Activated CD4-positive, alpha-beta T cell treated with anti-CD3 and anti-CD28 coated beads for 4 hours (primary cell): ENCODE data around the gene AKT1.
"Not testable (repeated sequence)": the region's sequence is repeated elsewhere in the genome, so short reads cannot be mapped to it uniquely, and the experiment has no call there.

Experiments
- DNase-seq, 2 donors: peaks; one replicate each; pipeline ENCODE4 v3.0.0-alpha.2; 2020

AKT1 gene

DNA sequence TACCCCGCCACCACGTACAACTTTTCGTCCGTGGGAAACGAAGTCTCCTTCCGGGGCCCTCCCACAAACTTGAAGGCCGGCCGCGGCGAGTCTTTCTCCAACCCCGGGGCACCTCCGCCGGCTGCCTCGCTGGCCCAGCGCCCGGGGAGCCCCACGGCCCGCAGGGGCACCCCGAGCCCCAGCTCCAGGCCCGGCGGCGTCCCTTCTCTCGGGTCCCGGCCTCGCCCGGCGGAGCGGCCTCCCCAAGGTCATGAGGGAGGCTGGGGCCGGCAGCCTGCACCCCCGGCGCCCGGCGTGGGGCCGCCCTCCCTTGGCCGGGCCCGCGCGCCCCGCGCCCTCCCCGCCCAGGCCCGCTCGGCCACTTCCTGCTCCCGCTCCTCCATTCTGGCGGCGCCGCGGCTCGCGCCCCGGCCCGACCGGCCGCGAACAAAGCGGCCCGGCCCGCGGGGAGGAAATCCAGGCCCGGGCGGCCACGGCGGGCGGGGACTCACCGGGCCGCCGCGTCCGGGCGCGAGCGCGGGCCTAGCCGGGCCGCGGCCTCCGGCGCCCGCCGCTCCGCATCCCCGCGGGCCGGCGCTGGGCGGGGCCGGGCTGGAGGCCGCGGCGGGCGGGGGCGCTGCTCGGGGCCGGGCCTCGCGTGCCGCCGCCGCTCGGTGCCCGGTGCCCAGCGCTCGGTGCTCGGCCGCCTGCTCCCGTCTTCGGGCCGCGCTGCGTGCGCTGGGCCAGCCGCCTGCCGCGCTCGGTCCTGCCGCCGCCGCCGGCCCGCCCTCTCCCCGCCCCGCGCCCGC, at the start of gene AKT1:
Gene AKT1, minus strand, starts transcription at position 756 of the 788 bp plus-strand sequence. CDS start 3,105 bp downstream, outside the sequence.
- DNase-seq, result no peak

DNA sequence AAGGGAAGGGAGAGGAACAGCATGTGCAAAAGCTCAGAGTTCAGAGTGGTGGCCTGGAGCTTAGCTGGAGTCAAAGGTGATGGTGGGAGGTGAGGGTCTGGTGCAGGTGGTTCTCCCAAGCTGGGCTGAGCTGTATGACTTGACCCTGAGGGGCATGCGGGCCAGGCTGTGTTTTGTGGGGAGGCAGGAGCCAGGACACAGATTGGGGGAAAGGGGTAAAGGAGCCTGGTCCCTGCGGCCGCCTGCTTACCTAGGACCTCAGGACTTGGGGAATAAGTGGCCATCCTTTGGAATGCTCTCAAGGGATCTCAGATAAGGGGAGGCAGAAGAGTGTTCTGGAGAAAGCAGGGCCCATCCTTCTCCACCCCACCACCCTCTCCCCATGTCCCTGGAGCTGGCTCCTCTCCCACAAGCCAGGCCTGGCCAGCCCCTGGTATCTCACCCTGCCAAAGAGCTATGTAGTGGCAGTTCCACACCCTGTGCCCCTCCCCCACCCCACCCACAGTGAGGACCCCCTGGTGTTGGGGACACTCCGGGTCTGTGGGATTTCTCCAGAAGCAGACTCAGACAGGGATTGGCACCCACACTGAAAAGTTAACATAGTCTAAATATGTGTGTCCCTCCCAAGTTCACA, 49.6 kb upstream of the AKT1 start:
- DNase-seq, result no peak

DNA sequence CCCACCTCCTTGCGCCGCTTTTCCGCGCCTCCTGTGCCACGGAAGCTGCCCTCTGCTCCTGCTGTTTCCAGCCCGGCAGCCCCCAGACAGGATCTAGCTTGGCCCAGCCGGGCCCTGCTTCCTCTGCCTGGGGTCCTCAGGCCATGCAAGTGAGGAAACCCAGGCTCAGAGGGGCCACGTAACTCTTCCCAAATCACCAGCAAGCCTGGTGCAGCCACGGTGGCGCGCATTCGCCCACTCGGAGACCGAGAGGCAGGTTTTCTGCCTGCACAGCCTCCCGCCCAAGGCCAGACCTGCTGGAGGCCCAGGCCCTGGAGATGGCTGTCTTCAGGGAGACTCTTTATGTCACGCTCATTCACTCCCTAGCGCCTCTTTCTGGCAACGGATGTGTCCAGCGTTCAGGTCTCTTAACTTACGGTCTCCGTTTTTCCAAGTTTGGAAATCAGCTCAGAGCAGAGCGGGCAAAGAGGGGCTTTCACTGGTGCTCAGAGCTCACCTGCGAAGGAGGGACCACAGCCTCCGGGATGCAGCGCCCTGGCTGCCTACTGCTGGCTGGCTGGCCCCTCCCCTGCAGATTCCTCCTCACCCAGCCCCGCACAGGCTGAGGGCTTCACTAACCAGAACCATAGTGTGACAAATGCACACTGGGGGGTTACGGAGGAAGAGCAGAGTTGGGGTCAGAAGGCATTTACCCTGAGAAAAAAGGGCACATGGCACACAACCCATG, 48.9 kb upstream of the AKT1 start:
- no peak for DNase-seq

DNA sequence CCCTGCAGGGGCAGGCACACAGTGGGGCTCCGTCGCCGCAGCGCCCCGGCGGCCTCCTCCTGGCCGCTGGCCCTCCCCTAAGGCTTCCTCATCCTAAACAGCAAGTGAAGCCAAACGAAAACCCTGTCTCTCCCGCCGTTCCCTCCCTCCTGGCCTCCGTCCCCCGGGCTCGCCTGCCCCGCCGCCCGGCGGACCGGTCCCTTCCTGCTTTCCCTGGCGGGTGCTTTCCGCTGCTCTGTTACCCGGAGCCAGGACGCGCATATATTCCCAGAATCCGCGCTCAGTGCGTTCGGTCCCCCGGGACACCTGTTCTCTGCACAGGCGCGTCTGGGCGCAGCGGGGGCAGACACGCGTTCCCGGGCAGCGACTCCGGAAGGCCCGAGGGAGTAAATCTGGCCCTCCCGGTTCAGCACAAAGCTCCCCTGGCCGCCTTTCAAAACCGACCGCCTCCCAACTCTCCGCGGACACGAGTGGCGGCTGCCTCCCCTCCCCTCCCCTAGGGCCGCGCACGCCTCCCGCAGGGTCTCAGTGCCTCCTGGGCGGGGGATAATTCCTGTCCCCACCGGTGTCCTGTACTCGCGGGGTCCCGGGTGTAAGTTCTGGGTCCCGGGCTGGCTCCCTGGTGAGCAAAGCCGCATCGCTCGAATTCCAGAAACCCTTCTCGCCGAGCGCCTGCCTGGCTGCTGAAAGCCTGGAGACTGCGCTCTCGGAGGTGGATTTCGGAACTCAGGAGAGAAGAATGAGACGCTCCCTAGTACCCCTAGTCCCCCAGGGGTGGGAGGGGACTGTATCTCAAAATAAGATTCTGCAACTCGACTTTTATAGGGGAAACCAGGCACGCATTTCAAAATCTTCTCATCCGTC, 48.1 kb upstream of the AKT1 start:
- DNase-seq, result no peak

DNA sequence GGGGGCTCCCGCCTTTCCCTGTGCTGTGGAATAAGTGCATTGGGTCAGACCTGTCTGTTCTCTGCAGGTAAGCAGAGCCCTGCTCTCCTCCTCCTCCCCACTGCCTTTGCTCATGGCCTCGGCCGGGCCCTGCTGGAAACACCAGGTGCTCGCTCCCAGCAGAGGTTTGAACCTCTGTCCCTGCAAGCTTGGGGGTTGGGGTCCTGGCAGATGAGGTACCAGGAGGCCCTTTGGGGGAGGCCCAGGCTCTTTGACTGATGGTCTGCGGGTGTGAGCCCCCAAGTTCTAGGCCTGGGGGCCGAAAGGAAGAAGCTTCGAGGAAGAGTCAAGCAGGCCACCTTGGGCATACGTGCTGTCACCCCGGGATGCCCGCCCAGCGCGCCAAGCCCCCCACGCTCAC, 47.5 kb upstream of the AKT1 start:
- no peak for DNase-seq

DNA sequence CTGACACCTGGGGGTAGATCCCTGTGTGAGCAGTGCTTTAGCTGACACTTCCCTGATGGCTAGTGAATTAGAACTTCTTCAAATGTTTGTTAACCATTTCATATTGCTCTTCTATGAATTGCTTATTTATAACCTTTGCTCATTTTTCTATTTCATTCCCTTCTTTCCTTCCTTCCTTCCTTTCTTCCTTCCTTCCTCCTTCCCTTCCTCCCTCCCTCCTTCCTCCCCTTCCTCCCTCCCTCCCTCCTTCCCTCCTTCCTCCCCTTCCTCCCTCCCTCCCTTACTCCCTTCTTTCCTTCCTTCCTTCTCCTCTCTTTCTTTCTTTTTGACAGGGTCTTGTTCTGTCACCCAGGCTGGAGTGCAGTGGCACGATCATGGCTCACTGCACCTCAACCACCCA, 46.2 kb upstream of the AKT1 start:
- no peak for DNase-seq

DNA sequence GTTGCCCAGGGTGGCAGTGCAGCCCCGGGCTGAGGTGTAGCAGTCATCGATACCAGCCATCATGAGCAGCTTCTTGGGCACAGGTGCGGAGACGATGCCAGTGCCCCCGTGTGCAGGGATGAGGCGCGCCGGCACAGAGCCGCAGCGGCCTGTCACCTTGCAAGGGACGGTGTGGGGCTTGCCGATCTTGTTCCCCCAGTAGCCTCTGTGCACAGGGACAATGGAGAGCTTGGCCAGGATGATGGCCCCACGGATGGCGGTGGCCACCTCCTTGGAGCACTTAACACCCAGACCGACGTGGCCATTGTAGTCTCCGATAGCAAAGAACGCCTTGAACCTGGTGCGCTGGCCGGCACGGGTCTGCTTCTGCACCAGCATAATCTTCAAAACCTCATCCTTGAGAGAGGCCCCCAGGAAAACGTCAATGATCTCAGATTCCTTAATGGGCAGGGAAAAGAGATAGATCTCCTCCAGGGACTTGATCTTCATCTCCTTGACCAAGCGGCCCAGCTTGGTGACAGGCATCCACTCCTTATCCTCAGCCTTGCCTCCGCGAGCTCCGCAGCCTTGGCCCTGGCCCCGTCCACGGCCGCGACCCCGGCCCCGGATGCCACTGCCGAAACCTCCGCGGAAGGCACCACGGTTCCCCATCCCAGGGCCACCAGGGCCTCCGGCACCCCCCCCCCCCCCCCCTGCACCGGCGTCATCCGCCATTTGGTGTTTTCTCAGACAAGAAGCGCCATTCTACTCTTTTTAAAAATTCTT, 40.8 kb upstream of the AKT1 start:
- DNase-seq, result not testable (repeated sequence)

DNA sequence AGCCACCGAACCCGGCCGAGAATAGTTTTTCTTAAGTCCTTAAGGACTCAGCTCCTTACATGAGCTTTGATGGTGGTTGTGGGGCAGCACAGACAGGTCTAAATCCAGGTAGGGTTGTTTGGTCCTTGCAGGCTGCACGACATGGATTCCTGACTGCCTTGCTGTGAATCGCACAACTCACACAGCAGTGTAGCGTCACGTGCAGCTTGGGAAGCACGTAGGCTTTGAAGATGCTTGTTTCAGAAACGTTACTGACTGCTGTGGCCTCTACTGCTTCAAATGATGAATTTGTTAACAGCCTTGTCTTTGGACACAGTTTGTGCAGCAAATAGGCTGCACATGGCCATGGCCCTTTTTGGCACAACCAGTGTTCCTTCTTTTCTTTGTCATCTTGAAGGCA, 35.2 kb upstream of the AKT1 start:
- no peak for DNase-seq

DNA sequence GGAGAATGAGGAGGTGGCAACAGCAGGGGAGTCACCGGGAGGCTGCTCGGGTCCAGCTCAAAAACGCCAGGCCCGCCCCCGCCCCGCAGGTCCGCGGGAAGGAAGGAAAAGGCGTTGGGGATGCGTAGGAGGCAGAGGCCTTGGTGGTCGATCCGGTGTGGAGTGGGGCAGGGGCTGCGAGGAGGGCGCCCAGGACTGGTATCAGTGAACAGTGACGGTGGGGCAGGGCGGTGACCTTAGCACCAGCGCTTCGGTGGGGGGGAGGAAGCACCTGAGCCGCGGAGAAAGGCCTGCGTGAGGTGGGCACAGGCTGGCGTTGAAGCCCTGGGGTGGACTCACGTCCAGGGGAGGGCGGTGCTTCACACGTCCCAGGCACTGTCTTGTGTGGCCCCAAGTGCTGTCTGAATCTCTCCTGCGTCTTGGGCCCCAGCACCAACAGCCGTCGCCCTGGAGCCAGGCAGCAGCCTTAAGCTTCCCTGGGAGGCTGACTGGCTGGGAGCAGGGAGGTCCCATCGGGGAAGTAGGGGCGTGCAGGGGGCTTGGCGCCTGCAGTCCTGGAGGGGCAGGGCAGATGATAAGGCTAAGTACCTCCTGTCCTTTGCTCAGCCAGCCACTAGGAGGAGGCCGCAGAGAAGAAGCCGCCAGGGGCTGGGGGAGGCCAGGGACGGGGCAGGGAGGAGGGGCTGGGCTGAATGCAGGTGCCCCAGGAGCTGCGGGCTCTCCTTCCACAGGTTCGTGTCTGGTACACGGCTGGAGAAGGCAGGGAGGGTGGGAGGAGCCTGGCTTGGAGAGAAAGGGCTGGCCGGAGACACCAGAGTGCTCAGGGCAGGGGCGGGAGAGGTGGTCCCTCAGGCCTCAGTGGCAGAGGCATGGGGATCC, 31.9 kb upstream of the AKT1 start:
- peak; percentile 48 to 50 for DNase-seq

DNA sequence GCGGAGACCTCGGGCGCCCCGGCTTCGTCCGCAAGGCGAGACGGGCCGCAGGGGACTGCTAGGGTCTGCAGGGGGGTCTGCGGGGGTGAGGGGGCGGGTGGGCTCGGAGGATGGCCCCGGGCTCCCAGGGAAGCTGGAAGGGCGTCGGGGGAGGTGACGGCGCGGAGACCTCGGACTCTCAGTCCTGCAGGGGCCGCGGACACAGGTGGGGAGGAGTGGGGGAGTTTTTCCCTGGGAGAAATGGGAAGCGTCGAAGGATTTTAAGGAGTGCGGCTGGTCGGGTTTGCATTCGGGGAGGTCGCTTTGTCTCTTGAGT, 31.3 kb upstream of the AKT1 start:
- no peak for DNase-seq

DNA sequence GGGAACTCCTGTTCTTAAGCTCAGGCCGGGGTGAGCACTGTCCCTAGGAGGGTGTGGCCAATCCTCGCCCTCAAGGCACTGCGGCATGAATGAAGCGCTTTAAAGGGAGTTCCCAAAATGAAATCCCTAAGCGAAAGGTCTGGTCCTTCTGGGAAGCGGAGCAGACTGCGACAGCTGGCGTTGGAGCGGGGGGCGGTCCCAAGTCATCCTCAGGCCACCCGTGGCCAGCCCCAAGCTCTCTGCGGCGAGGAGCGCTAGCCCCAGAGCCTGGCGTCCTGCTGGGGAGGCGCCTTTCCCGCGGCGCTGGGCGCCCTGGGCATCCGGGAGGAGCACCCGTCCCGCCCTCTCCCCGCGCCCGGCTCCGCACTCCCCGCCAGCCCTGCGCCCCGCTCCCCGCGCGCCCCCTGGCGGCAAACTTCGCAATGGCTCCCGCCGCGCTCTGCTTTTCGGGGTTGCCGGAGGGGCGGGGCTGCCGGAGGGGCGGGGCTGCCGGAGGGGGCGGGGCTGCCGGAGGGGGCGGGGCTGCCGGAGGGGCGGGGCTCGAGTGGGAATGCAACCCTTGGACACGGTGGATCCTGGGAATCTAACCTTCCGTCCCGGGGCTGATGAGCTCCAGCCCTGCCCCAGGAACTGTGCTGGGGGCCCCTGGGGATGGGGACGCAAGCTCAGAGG, 30.8 kb upstream of the AKT1 start:
- DNase-seq, result peak; percentile 89 to 96

DNA sequence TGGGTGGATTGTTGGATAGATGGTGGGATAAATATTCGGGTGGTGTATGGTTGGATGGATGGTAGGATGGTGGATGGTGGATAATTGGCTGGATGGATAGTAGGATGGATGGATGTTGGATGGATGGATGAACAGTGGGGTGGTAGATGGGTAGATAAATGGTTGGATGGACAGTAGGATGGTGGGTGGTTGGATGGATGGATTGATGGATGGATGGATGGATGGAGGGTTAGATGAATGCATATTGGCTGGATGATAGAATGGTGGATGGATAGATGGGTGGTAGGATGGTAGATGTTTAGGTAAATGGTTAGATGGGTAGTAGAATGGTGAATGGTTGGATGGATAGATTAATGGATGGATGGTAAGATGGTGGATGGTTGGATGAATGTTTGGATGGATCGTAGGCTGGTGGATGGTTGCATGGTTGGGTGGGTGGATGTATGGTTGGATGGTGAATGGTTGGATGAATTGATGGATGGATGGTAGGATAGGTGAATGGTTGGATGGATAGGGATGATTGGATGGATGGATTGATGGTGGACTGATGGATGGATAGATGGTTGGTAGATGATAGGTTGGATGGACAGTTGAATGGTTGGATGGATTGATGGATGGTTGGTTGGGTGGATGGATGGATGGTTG, 28.9 kb upstream of the AKT1 start:
- DNase-seq, result no peak

DNA sequence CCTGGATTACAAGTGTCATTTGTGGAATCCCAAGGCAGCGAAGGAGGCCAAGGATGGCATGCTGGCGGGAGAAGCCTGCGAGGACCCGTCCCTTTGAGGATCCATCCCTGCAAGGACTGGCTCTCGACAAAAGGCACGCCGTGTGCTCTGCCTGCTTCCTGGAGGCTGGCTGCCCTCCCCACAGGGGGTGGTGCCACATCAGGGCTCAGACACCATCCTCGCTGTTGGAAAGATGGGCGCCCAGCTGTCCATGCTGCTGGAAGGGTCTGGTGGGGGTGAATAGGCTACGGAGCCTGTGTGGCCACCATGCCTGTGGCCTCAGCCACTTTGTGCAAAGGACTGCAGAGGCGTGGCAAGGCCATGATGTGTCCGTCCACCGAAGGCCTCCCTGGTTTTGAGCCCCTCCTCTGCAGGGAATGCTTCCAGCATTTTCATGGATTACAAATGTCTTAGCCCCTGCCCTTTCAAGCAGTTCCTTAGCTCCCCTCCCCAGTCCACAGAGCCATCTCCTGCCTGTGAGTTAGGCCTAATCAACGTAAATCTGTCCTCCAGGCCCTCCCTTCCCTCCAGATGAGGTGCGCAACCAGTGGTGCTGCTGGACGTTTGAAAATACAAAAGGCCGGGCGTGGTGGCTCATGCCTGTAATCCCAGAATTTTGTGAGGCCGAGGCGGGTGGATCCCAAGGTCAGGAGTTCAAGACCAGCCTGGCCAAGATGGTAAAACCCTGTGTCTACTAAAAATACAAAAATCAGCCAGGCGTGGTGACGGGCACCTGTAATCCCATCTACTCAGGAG, 27.5 kb upstream of the AKT1 start:
- no peak for DNase-seq

DNA sequence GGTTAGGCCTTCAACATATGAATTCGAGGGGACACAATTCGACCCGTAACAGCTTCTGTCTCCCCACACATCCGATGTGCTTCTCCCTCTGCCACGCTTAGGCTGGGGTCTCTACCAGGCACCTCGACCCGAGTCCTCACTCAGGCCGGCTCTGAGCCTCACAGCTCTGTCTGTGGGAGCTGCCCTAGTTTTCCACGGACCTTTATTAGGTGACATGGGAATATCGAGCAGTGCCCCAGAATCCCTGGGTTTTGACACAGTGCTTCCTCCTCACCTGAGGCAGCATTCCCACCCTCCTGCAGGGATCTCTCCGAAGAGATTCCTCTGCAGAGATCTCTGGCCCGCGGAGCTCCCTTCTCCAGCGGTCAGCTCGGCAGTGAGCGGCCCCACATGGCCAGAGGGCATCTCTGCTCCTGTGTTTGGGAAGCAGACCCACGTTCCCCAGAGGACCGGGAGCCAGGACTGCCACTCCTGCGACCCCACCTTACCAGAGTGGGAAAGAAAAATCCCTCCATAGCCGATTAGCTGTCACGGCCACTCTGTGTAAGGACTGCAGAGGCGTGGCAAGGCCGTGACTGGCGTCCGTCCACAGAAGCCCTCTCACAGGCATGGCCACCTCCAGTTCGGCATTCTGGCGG, 26.5 kb upstream of the AKT1 start:
- DNase-seq, result no peak

DNA sequence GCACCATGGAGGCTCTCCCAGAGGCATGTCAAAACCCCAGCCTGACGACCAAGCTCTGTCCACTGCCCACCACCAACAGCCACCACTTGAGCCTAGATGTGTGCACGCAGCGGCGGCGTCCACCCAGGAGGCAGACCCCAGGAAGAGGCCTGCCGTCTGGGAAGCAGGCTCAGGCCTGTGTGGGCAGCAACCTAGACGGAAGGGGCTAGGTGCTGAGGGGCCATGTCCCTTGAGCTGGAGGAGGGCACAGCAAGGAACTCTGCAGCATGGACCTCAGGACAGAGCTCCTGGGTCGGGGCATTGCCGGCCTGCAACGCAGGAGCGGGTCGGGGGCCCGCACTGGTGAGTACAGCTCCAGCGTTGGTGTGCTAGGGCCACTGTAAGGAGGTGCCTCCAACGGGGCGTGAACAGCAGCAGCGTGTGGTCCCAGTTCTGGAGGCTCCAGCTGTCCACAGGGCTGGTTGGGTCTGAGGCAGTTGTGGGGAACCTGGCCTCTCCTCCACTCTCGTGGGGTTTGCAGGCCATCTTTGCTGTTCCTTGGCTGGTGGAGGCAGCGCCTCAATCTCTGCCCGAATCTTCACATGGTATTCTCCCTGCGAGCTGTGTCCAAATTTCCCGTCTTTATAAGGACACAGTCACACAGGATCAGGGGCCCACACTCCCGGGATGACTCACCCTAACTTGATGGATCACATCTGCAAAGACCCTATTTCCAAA, 25.8 kb upstream of the AKT1 start:
- no peak for DNase-seq

DNA sequence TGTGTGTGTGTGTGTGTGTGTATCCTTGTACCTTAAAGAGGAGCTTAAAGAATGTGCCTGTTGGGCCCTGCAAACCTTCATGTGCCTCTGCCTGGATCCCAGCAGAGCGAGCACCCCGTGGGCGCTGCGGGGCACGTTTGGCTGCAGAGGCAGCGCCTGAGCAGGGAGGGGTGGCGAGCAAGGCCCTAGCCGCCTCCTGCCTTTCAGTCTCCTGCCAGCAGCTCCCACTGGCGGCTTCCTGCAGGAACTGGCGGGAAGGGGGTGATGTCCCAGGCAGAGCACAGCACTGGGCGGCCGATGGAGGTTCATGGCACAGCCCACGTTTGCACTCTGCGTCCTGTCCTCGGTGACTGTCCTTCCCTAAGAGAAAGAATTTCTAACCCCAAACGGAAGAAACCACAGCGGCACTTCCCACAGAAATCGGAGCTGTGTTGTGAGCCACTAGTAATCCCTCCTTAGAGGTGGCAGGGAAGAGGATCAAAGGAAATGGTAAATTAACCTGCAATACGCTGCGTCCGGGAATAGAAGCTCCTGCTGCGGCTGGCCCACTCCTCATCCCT, 25.2 kb upstream of the AKT1 start:
- no peak for DNase-seq

DNA sequence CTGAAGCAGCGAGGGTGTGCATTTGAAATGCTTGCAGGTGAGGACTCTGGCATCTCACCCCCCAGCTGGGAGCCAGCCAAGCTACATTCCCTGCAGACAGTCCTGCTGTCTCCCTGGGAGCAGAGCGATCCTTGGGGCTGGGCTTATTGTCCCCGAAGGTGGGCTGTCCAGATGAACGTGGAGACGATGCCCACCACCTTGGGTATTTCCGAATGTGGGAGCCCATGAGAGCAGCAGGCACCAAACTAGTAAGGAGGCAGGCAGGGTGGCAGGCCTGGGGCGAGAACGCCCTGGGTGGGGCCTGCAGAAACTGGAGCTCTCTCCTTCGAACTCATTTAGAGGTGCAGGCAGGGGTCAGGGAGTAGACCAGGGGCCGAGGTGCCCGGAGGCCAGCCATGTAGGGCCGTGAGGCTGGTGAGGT, 23.8 kb upstream of the AKT1 start:
- no peak for DNase-seq

DNA sequence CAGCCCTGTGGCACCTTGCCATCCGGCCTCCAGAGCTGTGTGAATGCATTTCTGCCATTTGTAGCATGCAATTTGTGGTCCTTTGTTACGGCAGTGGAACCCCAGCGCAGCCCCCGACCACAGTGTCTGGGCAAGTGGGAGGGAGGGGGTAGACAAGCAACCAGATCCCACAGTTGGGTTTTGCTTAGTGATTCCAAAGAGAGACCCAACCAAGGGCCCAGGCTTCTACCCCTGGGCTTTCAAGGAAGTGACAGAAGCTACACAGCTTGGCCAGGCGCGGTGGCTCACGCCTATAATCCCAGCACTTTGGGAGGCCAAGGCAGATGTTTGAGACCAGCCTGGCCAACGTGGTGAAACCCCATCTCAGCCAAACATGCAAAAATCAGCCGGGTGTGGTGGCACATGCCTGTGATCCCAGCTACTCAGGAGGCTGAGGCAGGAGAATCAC, 23.2 kb upstream of the AKT1 start:
- DNase-seq, result no peak
